Measurements from ENCODE around the gene SARDH. TPM values are rescaled to one million over a fixed set of nuclear protein-coding genes. Genes with fewer than 3 reads are reported as not detected.

SARDH gene
- polyA plus RNA-seq, 3 donors from 2014 or later: 0.08 to 6.8 (median 1.2) TPM

DNA sequence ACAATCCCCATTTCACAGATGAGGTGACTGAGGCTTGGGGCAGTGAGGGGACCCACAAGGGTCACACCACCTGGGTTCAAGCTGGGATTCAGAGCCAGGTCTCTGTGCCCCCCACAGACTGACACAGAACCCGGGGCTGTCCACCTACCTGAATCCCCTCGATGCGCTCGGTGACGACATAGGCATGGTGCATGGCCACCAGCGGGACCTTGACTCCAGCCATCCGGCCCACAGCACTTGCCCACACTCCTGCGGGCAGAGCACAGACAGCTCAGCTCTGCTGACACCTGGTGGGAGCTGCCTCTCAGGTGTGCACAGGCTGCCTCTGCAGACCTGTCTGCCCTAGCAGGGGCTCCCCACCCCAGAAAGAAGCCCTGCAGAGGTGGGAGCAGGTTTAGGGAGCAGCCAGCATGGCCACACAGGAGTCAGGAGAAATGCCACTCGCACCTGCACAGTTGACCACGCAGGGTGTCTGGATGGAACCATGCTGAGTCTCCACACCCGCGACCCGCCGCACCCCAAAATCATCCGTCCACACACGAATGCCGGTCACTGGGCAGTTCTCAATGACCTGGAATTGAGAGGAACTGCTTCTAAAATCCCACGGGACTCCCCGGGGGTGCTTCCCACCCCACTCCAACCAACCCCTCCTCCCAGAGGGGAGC, 8.4 kb downstream of the SARDH start:
- Mint-ChIP-seq H3K4me3 (no peak overlapping the region), H3K36me3 (no peaks in the 10 kb centered on the region), H3K4me1 (peaks cover 0 to 5% of the 10 kb centered on the region in 2 donors), H3K9me3 (no peaks in the 10 kb centered on the region), H3K27ac (no peak overlapping the region), H3K27me3 (ENCODE audit: low read depth in 3 of 3) (peaks cover 0 to 4% (median 3%) of the 10 kb centered on the region in 3 donors)
- no peak for DNase-seq

DNA sequence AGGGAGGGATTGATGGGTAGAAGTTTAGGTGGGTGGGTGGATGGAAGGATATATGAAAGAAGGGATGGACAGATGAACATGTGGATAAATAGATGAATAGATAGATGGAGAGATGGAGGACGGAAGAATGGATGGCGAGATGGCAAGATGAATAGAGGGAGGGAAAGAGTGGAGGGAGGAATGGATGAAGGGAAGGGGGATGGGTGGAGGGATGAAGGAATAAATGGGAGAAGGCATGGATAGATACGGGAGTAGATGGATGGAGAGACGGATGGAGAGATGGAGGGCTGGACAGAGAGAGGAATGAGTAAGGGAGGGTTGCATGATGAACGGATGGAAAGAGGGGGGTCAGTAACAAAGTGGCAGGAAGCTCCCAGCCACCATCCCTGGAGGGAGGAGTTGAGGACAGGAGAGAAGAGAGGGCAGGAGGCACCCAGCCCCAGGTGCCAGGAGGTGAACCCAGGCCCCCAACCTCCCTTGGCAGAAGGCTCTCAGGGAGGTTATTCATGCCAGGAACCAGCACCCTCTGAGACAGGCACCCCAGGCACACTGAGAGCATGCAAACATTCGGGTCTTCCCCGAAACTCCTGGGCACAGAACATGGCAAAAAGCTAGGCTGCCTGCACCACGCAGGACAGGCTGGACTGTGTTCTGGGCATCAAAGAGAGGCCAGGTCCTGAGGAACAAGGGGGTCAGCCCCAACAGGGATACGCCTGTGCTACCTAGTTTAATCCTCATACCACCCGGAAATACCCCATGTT, 9.1 kb downstream of the SARDH start:
- Mint-ChIP-seq H3K27me3 (ENCODE audit: low read depth in 3 of 3) (peaks cover 0 to 4% (median 2%) of the 10 kb centered on the region in 3 donors), H3K4me3 (no peak overlapping the region), H3K4me1 (peaks cover 0 to 5% of the 10 kb centered on the region in 2 donors), H3K9me3 (no peaks in the 10 kb centered on the region), H3K27ac (no peak overlapping the region), H3K36me3 (no peaks in the 10 kb centered on the region)
- no peak for DNase-seq

DNA sequence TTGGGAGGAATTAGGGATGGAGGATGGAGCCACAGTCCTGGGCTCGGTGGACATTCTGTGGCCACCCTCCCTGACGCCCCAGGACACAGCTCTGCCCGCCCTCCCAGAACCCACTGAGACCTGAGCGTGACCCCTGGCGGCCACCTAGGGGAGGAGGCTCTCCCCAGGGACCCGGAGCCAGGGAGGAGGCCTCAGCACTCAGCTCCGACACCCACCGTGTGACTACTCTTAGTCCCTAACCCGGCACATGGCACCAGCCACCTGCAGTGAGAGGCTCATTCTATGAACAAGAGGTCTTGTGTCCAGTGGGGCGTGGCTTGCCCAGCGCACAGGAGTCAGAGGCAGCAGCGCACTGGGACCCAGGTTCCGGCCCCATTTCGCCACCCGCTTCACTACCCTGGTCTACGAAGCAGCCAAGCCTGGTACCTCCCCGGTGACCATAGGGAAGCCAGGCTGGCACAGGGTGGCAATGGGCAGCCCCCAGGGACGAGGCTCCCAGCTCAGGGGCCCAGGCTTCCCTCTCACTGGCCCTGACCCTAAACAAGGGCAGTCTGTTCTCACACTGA, 10.2 kb downstream of the SARDH start:
- H3K27ac Mint-ChIP-seq: no peak overlapping the region
- no peaks in the 10 kb centered on the region for H3K36me3 Mint-ChIP-seq
- no peak overlapping the region for H3K4me3 Mint-ChIP-seq
- H3K27me3 Mint-ChIP-seq (ENCODE audit: low read depth in 3 of 3): peaks cover 0 to 4% (median 2%) of the 10 kb centered on the region in 3 donors
- H3K4me1 Mint-ChIP-seq: peaks cover 0 to 5% of the 10 kb centered on the region in 2 donors
- DNase-seq: no peak
- no peaks in the 10 kb centered on the region for H3K9me3 Mint-ChIP-seq

DNA sequence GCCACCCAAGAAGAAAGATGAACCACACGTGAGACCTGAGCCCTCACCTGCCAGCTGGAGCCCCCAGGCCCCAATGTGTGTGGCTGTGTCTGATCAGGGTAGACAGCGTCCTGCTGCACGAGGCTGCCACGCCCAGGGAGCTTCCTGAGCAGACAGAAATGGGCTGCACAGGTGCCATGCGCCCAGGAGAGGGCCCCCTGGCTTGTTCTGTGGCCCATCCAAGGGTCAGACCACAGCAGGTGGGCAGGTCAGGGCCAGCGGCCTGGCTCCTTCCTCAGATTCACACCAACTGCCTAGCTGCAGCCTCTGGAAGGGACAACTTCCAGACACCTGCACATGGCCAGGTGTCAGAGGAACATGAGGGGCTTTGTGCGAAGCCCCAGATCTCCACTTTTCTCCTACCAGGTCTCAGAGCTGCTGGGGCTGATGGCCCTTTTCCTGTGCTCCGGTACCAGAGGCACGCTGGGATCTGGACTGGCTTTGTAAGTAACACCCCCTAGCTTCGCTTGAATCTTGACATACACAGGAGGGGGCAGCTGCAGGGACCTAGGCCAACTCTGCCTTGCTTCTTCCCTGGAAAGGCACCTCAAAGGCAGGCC, 10.8 kb downstream of the SARDH start:
- no peak overlapping the region for H3K27ac Mint-ChIP-seq
- peaks cover 0 to 5% of the 10 kb centered on the region in 2 donors for H3K4me1 Mint-ChIP-seq
- no peaks in the 10 kb centered on the region for H3K9me3 Mint-ChIP-seq
- H3K4me3 Mint-ChIP-seq: no peak overlapping the region
- DNase-seq: no peak
- no peaks in the 10 kb centered on the region for H3K36me3 Mint-ChIP-seq
- H3K27me3 Mint-ChIP-seq (ENCODE audit: low read depth in 3 of 3): peaks cover 0 to 4% (median 2%) of the 10 kb centered on the region in 3 donors

DNA sequence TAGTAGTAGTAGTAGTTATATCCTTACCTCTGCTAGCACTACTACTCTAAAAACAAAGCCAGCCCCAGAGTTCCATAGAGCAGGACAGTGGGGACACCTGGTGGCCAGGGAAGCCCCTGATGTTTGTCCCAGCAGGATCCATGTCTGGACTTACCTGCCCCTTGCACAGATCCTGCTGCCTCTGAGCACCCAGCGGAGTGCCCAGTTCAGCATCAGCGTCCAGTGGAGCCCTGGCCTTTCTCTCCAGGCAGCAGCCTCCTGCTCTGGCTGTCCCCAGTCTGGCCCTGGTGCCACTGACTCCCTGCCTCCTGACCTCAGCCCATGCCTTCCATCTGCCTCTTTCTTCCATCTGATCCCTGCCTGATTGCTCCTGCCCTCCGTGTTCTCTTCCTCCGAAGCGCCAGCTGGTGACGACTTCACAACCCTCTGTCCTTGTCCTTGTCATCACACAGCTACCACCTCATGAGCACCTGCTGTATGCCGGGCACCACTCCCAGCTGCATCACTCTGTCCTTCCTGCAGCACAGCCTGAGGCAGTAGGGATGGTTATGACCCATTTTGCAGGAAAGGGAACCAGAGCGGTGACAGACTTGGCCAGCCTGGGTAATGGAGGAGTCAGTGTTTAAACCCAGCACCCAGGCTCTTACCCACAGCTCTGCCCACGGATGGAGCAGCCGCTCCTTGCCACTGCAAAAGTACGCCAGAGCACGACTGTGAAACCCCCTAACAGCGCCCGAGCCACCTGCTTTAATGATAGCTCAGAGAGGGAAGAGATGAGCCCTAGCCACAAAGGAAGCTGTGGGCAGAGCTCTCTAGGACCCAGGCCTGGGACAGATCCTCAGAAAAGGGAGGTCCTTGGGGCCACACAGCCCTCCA, 11.5 kb downstream of the SARDH start:
- H3K27me3 Mint-ChIP-seq (ENCODE audit: low read depth in 3 of 3): peaks cover 0 to 6% (median 2%) of the 10 kb centered on the region in 3 donors
- H3K4me3 Mint-ChIP-seq: no peak overlapping the region
- no peaks in the 10 kb centered on the region for H3K9me3 Mint-ChIP-seq
- H3K36me3 Mint-ChIP-seq: no peaks in the 10 kb centered on the region
- peak overlapping the region in 1 of 6 donors; percentile 30 for H3K27ac Mint-ChIP-seq
- H3K4me1 Mint-ChIP-seq: peaks cover 0 to 5% of the 10 kb centered on the region in 2 donors
- no peak for DNase-seq

DNA sequence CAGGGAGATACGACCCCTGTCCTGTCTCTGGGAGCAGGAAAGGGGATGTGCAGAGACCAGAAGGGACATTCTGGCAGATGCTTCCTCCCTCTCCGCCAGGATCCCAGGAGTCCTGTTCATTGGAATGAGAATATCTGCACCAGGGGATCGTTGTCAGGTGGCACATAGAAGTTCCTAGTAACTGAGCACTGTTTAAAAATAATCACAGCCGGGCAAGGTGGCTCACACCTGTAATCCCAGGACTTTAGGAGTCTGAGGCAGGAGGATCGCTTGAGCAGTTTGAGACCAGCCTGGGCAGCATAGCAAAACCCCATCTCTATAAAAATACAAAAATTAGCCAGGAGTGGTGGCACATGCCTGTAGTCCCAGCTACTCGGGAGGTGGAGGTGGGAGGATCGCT, 12.3 kb downstream of the SARDH start:
- Mint-ChIP-seq H3K4me1 (peaks cover 0 to 5% of the 10 kb centered on the region in 2 donors), H3K4me3 (no peak overlapping the region), H3K36me3 (peaks cover 0 to under 1% (median 0%) of the 10 kb centered on the region in 3 donors), H3K27ac (no peak overlapping the region), H3K27me3 (ENCODE audit: low read depth in 3 of 3) (peaks cover 2 to 7% (median 2%) of the 10 kb centered on the region in 3 donors), H3K9me3 (no peaks in the 10 kb centered on the region)
- DNase-seq: no peak

DNA sequence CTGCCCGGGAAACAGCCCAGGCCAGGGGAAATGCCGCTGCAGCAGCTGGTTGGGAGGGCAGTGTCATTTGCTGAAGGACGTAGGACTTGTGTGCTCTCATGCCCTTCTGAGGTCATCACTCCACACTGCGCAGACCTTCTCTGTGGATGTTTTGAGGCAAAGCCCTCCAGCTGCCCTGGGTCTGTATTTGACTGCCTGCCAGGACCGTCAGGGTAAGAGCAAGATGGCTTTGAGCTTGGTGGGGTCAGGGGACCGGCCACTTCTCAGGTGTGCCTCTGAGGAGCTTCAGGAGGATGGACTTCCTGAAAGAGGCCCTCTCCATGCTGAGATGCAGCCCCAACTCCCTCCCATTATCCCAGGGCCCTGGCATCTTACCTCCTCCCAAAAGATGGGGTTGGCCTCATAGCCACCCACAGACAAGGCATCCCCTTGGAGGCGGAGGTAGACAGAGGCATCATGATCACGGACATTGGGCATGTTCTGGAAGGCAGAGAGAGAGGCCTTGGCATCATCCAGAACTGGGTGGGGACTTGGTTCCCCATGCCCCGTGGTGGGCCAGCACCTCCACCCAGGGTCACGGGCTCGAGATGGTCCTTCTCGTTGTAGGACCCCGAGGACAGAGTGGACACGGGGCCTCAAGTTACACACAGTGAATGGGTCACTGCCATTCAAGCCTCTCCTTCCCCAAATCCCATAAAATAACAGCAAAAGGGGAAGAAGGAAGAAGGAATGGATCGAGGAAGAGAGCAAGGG, 19.4 kb downstream of the SARDH start:
- H3K27ac Mint-ChIP-seq: no peak overlapping the region
- no peak for DNase-seq
- H3K36me3 Mint-ChIP-seq: peaks cover 0 to 7% (median 0%) of the 10 kb centered on the region in 3 donors
- no peak overlapping the region for H3K4me3 Mint-ChIP-seq
- H3K4me1 Mint-ChIP-seq: no peaks in the 10 kb centered on the region
- peaks cover 1 to 6% (median 3%) of the 10 kb centered on the region in 3 donors for H3K27me3 Mint-ChIP-seq (ENCODE audit: low read depth in 3 of 3)
- no peaks in the 10 kb centered on the region for H3K9me3 Mint-ChIP-seq

DNA sequence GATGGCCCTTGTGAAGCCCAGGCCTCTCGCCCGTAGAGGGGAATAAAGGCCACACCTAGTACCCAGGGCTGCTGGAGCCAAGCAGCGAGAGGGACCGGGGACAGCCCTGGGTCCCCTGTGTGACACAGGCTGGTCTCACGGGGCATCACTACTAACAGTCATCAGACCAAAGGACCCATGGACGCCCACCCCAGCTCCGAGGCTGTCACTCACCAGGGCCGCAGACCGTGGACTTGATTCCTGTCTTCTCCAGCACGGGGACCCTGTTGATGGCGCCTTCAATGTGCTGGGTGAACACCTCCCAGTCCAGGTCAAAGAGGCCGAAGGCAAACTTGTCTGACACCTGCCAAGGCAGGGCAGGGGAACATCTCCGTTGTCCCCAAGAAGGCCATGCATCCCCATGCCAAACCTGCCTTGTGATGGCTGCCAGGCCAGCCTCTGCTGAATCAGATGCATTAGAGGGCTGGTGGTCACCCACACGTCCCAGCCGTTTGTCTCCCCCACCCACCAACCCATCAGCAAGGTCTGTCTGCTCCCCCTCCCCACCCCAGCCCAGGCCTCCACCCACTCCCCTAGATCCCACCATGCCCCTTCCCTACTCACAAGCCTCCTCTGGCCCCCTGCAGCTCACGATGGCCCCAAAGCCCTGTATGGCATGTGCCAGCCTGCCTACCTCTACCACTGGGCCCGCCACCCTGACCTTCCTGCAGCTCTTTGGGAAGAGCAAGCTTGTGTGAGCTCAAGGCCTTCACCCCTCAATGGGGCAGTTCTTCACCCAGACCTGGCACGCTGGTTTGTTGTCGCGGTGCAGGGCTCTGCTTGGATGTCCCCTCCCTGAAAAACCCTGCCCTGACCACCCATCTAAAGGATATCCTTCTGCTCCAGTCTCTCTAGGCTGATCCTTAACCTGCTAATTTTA, 20.8 kb downstream of the SARDH start:
- no peak overlapping the region for H3K27ac Mint-ChIP-seq
- H3K4me1 Mint-ChIP-seq: no peaks in the 10 kb centered on the region
- no peaks in the 10 kb centered on the region for H3K9me3 Mint-ChIP-seq
- DNase-seq: no peak
- H3K27me3 Mint-ChIP-seq (ENCODE audit: low read depth in 3 of 3): peaks cover 1 to 7% (median 3%) of the 10 kb centered on the region in 3 donors
- H3K36me3 Mint-ChIP-seq: peaks cover 0 to 7% (median 0%) of the 10 kb centered on the region in 3 donors
- H3K4me3 Mint-ChIP-seq: no peak overlapping the region

DNA sequence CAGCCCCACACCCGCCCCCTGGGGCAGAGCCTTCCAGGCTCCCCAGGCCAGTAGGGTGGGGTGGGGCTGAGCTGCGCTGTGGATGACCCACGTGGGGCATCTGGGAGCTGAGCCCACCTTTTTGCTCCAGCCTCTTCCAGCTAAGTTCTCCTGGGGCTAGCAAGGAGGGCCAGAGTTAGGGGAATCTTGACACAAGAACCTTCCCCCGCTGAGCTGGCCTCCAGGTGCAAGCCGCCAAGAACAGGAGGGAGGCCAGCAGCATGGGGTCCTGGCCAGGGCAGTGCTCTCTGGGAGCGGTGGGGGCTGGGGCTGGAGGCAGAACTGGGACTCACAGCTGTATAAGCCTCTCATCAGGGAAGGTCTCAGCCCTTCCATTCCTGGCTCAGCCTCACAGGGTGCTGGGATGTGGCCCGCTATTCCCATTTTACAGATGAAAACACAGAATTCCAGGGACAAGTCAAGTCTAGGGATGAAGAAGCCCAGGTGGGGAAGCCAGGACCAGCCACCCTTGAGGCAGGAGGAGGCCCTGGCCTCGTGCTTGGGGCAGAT, 21.5 kb downstream of the SARDH start:
- no peaks in the 10 kb centered on the region for H3K9me3 Mint-ChIP-seq
- H3K4me1 Mint-ChIP-seq: no peaks in the 10 kb centered on the region
- peaks cover 0 to 7% (median 0%) of the 10 kb centered on the region in 3 donors for H3K36me3 Mint-ChIP-seq
- H3K27me3 Mint-ChIP-seq (ENCODE audit: low read depth in 3 of 3): peaks cover 1 to 5% (median 3%) of the 10 kb centered on the region in 3 donors
- no peak for DNase-seq
- no peak overlapping the region for H3K27ac Mint-ChIP-seq
- no peak overlapping the region for H3K4me3 Mint-ChIP-seq

DNA sequence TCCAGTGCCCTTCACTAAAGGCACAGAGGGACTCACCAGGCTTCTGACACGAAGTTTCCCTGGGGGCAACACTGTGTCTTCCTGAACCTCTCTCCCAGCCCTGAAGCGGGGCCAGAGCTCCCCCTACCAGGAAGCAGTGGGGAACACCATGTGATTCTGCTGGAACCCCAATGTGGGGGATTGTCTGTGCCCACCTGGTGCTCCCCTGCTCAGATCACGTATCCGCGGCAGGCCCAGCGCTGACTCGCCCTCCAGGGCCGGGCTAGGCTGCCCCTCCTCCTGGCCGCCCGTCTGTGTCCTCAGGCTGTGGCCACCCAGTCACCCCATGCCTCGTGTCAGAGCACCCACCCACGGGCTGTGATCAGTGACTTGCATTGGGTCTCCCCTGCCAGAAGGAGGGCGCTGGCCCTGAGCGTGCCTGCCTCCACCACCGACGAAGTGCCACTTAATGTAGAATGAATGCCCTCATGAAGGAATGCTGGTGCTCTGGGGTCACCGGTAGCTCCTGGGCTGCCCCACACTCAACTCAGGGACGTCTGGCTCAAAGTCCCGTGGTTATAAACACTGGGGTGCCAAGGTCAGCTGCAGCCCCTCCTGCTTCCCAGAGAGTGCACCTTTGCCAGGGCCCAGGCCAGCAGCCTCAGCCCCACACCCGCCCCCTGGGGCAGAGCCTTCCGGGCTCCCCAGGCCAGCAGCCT, 22.1 kb downstream of the SARDH start:
- DNase-seq: no peak
- Mint-ChIP-seq H3K27me3 (ENCODE audit: low read depth in 3 of 3) (peaks cover 1 to 4% (median 1%) of the 10 kb centered on the region in 3 donors), H3K4me1 (no peaks in the 10 kb centered on the region), H3K36me3 (peaks cover 0 to 7% (median 0%) of the 10 kb centered on the region in 3 donors), H3K9me3 (no peaks in the 10 kb centered on the region), H3K27ac (no peak overlapping the region), H3K4me3 (no peak overlapping the region)

DNA sequence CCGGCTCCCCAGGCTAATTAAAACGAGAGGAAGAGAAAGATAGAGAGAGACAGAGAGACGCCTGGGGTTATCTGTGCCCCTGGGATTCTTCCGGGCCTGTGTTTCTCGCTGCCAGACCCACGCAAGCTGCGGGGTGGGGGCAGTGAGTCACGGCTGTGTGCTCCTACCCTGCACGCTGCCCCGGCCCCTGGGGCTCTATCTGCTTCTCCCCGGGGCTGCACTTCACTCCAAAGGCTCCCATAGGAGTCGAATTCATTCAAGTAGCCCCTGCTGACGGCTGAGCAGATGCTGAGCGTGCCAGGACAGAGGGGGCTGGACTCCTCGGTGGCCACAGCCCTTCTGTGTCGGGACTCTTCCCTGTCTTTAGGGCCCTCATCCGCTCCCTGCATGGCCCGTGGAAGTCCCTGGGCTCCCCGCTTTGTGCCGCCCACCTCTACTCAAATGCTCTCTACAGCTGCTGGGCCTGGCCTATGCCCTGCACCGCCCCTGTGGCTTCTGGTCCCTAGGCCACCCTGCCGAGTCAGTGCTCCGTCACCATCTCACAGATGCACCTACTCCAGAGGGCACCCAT, 22.8 kb downstream of the SARDH start:
- Mint-ChIP-seq H3K4me3 (no peak overlapping the region), H3K36me3 (peaks cover 0 to 2% (median 0%) of the 10 kb centered on the region in 3 donors), H3K27me3 (ENCODE audit: low read depth in 3 of 3) (peaks cover 0 to 2% (median 1%) of the 10 kb centered on the region in 3 donors), H3K27ac (no peak overlapping the region), H3K9me3 (no peaks in the 10 kb centered on the region), H3K4me1 (no peaks in the 10 kb centered on the region)
- no peak for DNase-seq

Measured in immature natural killer cell (primary cell).